Measurements from ENCODE around the gene ZNF865. TPM values are rescaled to one million over a fixed set of nuclear protein-coding genes. Genes with fewer than 3 reads are reported as not detected.
A peak's percentile ranks its signal among the peaks of the same experiment; 100 is the strongest.

Gene ZNF865
- total and polyA plus RNA-seq, 10 of the 15 experiments (the other 5 are each of a cell fraction or from before 2014, with no cell fraction given), result 0.02 to 18.3 (median 0.90) TPM

DNA sequence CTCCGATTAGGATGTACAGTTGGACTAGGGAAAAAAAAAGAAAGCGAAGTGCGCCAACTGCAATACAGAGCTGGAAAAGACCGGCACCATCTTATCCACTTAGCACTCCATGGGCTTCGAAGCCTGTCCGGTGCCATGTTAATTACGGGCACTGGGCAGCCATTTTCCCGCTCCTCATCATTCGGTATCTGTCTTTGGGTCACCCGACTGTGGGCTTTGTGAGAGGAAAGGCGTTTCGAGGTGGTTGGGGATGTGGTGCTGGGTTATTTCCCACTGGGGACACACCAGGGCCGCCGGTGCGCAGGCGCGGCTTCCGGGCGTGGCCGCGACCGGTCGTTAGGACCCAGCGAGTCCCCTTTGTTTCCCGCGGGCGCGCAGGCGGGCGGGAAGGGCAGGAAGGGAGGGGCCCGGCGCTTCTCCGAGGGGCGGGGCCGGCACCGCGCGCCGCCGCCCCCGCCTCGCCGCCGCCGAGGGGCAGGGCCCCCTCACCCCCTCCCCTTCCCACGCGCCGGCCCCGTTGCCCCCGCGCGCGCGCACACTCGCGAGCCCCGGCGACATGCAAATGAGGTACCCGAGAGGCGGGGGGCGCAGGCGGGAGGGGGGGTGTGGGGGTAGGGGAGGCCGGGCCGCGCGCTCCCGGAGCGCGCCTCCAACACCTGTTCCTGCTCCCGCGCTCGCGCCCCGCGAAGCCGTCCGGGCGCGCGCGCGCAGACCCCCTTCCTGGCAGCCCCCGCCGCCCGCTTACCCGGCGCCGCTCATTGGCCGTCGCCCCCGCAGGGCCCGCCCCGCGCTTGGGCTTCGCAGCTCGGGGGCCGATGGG, 5.4 kb upstream of the ZNF865 start, which contains the start of gene ZNF524 (continued):
- no peak; the same call in 1 of the 2 replicates for TF ChIP-seq MXI1 (IDR thresholded peaks at IDR 0.05; ENCODE audit: low read depth, low read length)
- no peak for TF ChIP-seq MTA2 (IDR thresholded peaks at IDR 0.05; ENCODE audit: low read depth)
- peak; percentile 66; the same call in 1 of the 2 replicates for TF ChIP-seq RUNX3 (IDR thresholded peaks at IDR 0.05; ENCODE audit: low read length)
- TF ChIP-seq IKZF2 (IDR thresholded peaks at IDR 0.05), result no peak
- TF ChIP-seq KLF5 (IDR thresholded peaks at IDR 0.05; ENCODE audit: partially characterized antibody), result peak; percentile 57
- no peak for TF ChIP-seq SMC3 (IDR thresholded peaks at IDR 0.05; ENCODE audit: borderline replicate concordance, low read length)
- TF ChIP-seq EED (IDR thresholded peaks at IDR 0.05; ENCODE audit: low read depth), result no peak
- no peak for TF ChIP-seq ZNF622 (IDR thresholded peaks at IDR 0.05)
- no peak for TF ChIP-seq ATF2 (IDR thresholded peaks at IDR 0.05; ENCODE audit: low read length)
- TF ChIP-seq NR2C1 (IDR thresholded peaks at IDR 0.05), result peak; percentile 84
- no peak; the same call in 1 of the 2 replicates for TF ChIP-seq MYB (IDR thresholded peaks at IDR 0.05; ENCODE audit: borderline replicate concordance, low read depth, low read length)
- peak; percentile 97 for TF ChIP-seq RELB (IDR thresholded peaks at IDR 0.05; ENCODE audit: low read depth)
- no peak; a peak in 1 of 4 replicates for TF ChIP-seq SRF (IDR thresholded peaks at IDR 0.05; ENCODE audit: low read depth in 2 of 2, low read length in 2 of 2)
- TF ChIP-seq YY1 (IDR thresholded peaks at IDR 0.05; ENCODE audit: low read depth, low read length), result peak; percentile 93
- TF ChIP-seq, protein P1, sequence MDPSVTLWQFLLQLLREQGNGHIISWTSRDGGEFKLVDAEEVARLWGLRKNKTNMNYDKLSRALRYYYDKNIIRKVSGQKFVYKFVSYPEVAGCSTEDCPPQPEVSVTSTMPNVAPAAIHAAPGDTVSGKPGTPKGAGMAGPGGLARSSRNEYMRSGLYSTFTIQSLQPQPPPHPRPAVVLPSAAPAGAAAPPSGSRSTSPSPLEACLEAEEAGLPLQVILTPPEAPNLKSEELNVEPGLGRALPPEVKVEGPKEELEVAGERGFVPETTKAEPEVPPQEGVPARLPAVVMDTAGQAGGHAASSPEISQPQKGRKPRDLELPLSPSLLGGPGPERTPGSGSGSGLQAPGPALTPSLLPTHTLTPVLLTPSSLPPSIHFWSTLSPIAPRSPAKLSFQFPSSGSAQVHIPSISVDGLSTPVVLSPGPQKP (IDR thresholded peaks at IDR 0.05; ENCODE audit: low read depth, low read length), result peak; percentile 37; the same call in 1 of the 2 replicates
- TF ChIP-seq LARP7 (IDR thresholded peaks at IDR 0.05), result no peak; the same call in none of the 2 replicates
- no peak for TF ChIP-seq EZH2 (IDR thresholded peaks at IDR 0.05; ENCODE audit: borderline replicate concordance, control insufficient read depth, low read depth, low read length)
- TF ChIP-seq PAX8 (IDR thresholded peaks at IDR 0.05), result no peak
- TF ChIP-seq NFYB (IDR thresholded peaks at IDR 0.05; ENCODE audit: insufficient read depth, low read depth, low read length), result 0 out of 2 replicates have a peak, but pooled peaks have one; percentile 59
- no peak for TF ChIP-seq ZNF687 (IDR thresholded peaks at IDR 0.05)
- TF ChIP-seq SMAD1 (IDR thresholded peaks at IDR 0.05; ENCODE audit: low read depth, partially characterized antibody), result no peak
- peak; percentile 31; the same call in 1 of the 2 replicates for TF ChIP-seq CREM (IDR thresholded peaks at IDR 0.05; ENCODE audit: low read depth)
- no peak for TF ChIP-seq STAT3 (IDR thresholded peaks at IDR 0.05; ENCODE audit: low read depth, low read length)
